Suprapubic skin (tissue), 3 donors: ENCODE data around the gene GPR35.

Source experiments
- POLR2A ChIP-seq, 2 donors: fragments of 450-650 bp; IDR thresholded peaks; one replicate each; pipeline ENCODE4 v1.6.1; 2017; ENCODE audit warnings: antibody characterized with exemption in 2 of 2, mild to moderate bottlenecking in 2 of 2, moderate library complexity in 2 of 2
- TF ChIP-seq, protein P1 (sequence below), 2 donors: fragments of 200-600 bp in 1 of 2; fragments of 450-650 bp in 1 of 2; sonication (generic) in 1 of 2; IDR thresholded peaks; one replicate each; pipeline ENCODE4 v1.5.1; 2016 to 2019; ENCODE audit warnings: antibody characterized with exemption in 2 of 2, mild to moderate bottlenecking in 1 of 2, moderate library complexity in 1 of 2

DNA sequence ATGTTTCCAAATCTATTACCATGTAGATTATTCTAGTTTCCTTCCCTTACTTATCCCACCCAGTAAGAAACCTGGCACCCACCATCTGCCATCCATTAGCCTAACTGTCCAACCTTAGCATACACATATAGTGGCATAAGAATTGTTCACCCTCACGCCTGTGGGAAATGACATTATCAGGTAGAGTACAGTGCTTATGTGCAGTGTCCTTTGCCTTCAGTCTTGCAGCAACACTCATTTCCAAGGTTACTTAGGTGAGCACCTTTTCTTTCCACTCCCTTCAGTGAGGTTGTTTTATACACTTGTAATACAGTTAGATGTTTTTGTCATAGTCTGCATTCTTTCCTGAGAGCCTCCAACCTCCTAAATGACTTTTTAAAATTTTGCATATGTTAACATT is 39.3 kb downstream of the GPR35 start:
- TF ChIP-seq, protein P1, sequence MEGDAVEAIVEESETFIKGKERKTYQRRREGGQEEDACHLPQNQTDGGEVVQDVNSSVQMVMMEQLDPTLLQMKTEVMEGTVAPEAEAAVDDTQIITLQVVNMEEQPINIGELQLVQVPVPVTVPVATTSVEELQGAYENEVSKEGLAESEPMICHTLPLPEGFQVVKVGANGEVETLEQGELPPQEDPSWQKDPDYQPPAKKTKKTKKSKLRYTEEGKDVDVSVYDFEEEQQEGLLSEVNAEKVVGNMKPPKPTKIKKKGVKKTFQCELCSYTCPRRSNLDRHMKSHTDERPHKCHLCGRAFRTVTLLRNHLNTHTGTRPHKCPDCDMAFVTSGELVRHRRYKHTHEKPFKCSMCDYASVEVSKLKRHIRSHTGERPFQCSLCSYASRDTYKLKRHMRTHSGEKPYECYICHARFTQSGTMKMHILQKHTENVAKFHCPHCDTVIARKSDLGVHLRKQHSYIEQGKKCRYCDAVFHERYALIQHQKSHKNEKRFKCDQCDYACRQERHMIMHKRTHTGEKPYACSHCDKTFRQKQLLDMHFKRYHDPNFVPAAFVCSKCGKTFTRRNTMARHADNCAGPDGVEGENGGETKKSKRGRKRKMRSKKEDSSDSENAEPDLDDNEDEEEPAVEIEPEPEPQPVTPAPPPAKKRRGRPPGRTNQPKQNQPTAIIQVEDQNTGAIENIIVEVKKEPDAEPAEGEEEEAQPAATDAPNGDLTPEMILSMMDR (IDR thresholded peaks at IDR 0.05) = no peak
- TF ChIP-seq POLR2A (IDR thresholded peaks at IDR 0.05) = no peak
